ENCODE measurements around the gene SDCBP2.

GRCh38 chr20:1307571-1307971, 21.4 kb downstream of the SDCBP2 start:
- TF ChIP-seq CTCF (IDR thresholded peaks at IDR 0.05), result no peak
- TF ChIP-seq JUND (IDR thresholded peaks at IDR 0.05), result no peak
- no peak for TF ChIP-seq POLR2AphosphoS5 (IDR thresholded peaks at IDR 0.05; ENCODE audit: low read depth, low read length)
- TF ChIP-seq YY1 (IDR thresholded peaks at IDR 0.05; ENCODE audit: low read depth), result no peak
- no peak for TF ChIP-seq EZH2phosphoT487 (IDR thresholded peaks at IDR 0.05; ENCODE audit: borderline replicate concordance, low read depth)
- TF ChIP-seq MAX (IDR thresholded peaks at IDR 0.05; ENCODE audit: low read depth), result no peak
- TF ChIP-seq EP300 (IDR thresholded peaks at IDR 0.05; ENCODE audit: borderline replicate concordance in 1 of 2, low read depth in 1 of 2, low read length in 1 of 2), result no peak
- TF ChIP-seq IRF3 (IDR thresholded peaks at IDR 0.05; ENCODE audit: low read depth, low read length), result no peak
